ENCODE data around the gene SLC17A9.
A peak's percentile ranks its signal among the peaks of the same experiment; 100 is the strongest.

Gene SLC17A9

GRCh38 chr20:62955519-62956386 is 3.2 kb downstream of the SLC17A9 start:
- no peak for DNase-seq

- DNase-seq = no peak
Measured at GRCh38 chr20:62956387-62957135, 4.1 kb downstream of the SLC17A9 start.

GRCh38 chr20:62957136-62958117 is 4.9 kb downstream of the SLC17A9 start:
- DNase-seq = no peak

GRCh38 chr20:62958388-62959100 is 6.0 kb downstream of the SLC17A9 start:
- DNase-seq = no peak

- DNase-seq = no peak
Measured at GRCh38 chr20:62959101-62959971, 6.8 kb downstream of the SLC17A9 start.

GRCh38 chr20:62959998-62960436 is 7.5 kb downstream of the SLC17A9 start:
- no peak for DNase-seq

- peak in 2 of 51 donors; percentile 12 to 50 for DNase-seq
Measured at GRCh38 chr20:62960446-62961309, 8.2 kb downstream of the SLC17A9 start.

- DNase-seq = peak in 1 of 51 donors; percentile 22
Measured at GRCh38 chr20:62961310-62961783, 8.8 kb downstream of the SLC17A9 start.

GRCh38 chr20:62961799-62962198 is 9.3 kb downstream of the SLC17A9 start:
- DNase-seq = no peak

- no peak for DNase-seq
Measured at GRCh38 chr20:62962221-62962879, 9.8 kb downstream of the SLC17A9 start.

GRCh38 chr20:62962891-62963613 is 10.5 kb downstream of the SLC17A9 start:
- DNase-seq = no peak

- DNase-seq = no peak
Measured at GRCh38 chr20:62963614-62964397, 11.3 kb downstream of the SLC17A9 start.

GRCh38 chr20:62964700-62965099 is 12.2 kb downstream of the SLC17A9 start:
- no peak for DNase-seq

- DNase-seq = no peak
Measured at GRCh38 chr20:62965363-62965771, 12.9 kb downstream of the SLC17A9 start.

- no peak for DNase-seq
Measured at GRCh38 chr20:62966212-62967148, 14.0 kb downstream of the SLC17A9 start.

Measured in hypothalamus (tissue), 51 donors.